Neural progenitor cell (in vitro differentiated cells): ENCODE data around the gene NFKBIL1. TPM values are rescaled to one million over a fixed set of nuclear protein-coding genes. Genes with fewer than 3 reads are reported as not detected.
"Not testable (repeated sequence)": the region's sequence is repeated elsewhere in the genome, so short reads cannot be mapped to it uniquely, and the experiment has no call there.

ENCODE experiments used
- DNase-seq: peaks from one replicate; pipeline ENCODE4 v3.0.0-alpha.2; 2016; ENCODE audit warnings: low spot score
- H2AFZ ChIP-seq: fragments of 200-600 bp; sonication (generic); replicated peaks from 2 replicates; pipeline ENCODE4 v1.6.1; 2016; ENCODE audit warnings: antibody characterized with exemption
- H3F3A ChIP-seq: fragments of 200-600 bp; sonication (generic); 2 replicates; pipeline ENCODE4 v1.6.1; 2016; ENCODE audit warnings: antibody characterized with exemption, low read depth
- H3K27ac ChIP-seq: fragments of 200-600 bp; sonication (generic); 2 replicates; pipeline ENCODE4 v1.5.1; 2016; ENCODE audit warnings: mild to moderate bottlenecking
- H3K27me3 ChIP-seq: fragments of 200-600 bp; sonication (generic); 2 replicates; pipeline ENCODE4 v1.6.1; 2016; ENCODE audit warnings: mild to moderate bottlenecking, moderate library complexity
- H3K36me3 ChIP-seq: fragments of 200-600 bp; sonication (generic); 2 replicates; pipeline ENCODE4 v1.5.1; 2016
- H3K4me1 ChIP-seq: fragments of 200-600 bp; sonication (generic); 2 replicates; pipeline ENCODE4 v1.6.1; 2016; ENCODE audit warnings: mixed run types
- H3K4me2 ChIP-seq: fragments of 200-600 bp; sonication (generic); 2 replicates; pipeline ENCODE4 v1.6.1; 2016
- H3K4me3 ChIP-seq: fragments of 200-600 bp; sonication (generic); 2 replicates; pipeline ENCODE4 v1.5.1; 2016
- H3K79me2 ChIP-seq: fragments of 200-600 bp; sonication (generic); 2 replicates; pipeline ENCODE4 v1.6.1; 2016; ENCODE audit warnings: low read depth
- H3K9ac ChIP-seq: fragments of 200-600 bp; sonication (generic); 2 replicates; pipeline ENCODE4 v1.6.1; 2016
- H3K9me3 ChIP-seq: fragments of 200-600 bp; sonication (generic); 2 replicates; pipeline ENCODE4 v1.5.1; 2016; ENCODE audit warnings: low read depth
- H4K20me1 ChIP-seq: fragments of 200-600 bp; sonication (generic); 2 replicates; pipeline ENCODE4 v1.6.1; 2016; ENCODE audit warnings: low read depth
- H3K27ac Mint-ChIP-seq: 3 replicates; pipeline ENCODE4 v1.8.0; 2021; ENCODE audit warnings: mixed read lengths
- H3K27me3 Mint-ChIP-seq: 2 replicates; pipeline ENCODE4 v1.8.0; 2022; ENCODE audit warnings: low read depth, mild to moderate bottlenecking, inconsistent platforms, moderate library complexity, mixed read lengths; ENCODE audit not compliant: insufficient read depth
- H3K36me3 Mint-ChIP-seq: 3 replicates; pipeline ENCODE4 v1.8.0; 2021; ENCODE audit warnings: mixed read lengths
- H3K4me1 Mint-ChIP-seq: 3 replicates; pipeline ENCODE4 v1.8.0; 2021; ENCODE audit warnings: mixed read lengths
- H3K4me3 Mint-ChIP-seq: 3 replicates; pipeline ENCODE4 v1.8.0; 2021; ENCODE audit warnings: mild to moderate bottlenecking, moderate library complexity, mixed read lengths
- H3K9me3 Mint-ChIP-seq: 3 replicates; pipeline ENCODE4 v1.8.0; 2020; ENCODE audit warnings: mixed read lengths
- EZH2 ChIP-seq: fragments of 200-600 bp; sonication (generic); IDR thresholded peaks from 2 replicates; pipeline ENCODE4 v1.6.1; 2017; ENCODE audit warnings: antibody characterized with exemption, mild to moderate bottlenecking, moderate library complexity
- EZH2phosphoT487 ChIP-seq: fragments of 200-600 bp; sonication (generic); IDR thresholded peaks from 2 replicates; pipeline ENCODE4 v1.6.1; 2017; ENCODE audit warnings: antibody characterized with exemption
- total RNA-seq: library from RNA; depleted of rRNA; stranded (reverse); fragments of >200 nt; gene quantifications from 2 replicates; pipeline ENCODE4 v1.2.3, GENCODE V29; 2015; ENCODE audit warnings: low replicate concordance
- TF ChIP-seq, protein P1 (sequence below): fragments of 200-600 bp; sonication (generic); IDR thresholded peaks from 2 replicates; pipeline ENCODE4 v1.5.1; 2017; ENCODE audit warnings: antibody characterized with exemption, mild to moderate bottlenecking

The NFKBIL1 gene, protein sequence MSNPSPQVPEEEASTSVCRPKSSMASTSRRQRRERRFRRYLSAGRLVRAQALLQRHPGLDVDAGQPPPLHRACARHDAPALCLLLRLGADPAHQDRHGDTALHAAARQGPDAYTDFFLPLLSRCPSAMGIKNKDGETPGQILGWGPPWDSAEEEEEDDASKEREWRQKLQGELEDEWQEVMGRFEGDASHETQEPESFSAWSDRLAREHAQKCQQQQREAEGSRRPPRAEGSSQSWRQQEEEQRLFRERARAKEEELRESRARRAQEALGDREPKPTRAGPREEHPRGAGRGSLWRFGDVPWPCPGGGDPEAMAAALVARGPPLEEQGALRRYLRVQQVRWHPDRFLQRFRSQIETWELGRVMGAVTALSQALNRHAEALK
- total RNA-seq = 8.6 and 30.3 TPM in 2 replicates

DNA sequence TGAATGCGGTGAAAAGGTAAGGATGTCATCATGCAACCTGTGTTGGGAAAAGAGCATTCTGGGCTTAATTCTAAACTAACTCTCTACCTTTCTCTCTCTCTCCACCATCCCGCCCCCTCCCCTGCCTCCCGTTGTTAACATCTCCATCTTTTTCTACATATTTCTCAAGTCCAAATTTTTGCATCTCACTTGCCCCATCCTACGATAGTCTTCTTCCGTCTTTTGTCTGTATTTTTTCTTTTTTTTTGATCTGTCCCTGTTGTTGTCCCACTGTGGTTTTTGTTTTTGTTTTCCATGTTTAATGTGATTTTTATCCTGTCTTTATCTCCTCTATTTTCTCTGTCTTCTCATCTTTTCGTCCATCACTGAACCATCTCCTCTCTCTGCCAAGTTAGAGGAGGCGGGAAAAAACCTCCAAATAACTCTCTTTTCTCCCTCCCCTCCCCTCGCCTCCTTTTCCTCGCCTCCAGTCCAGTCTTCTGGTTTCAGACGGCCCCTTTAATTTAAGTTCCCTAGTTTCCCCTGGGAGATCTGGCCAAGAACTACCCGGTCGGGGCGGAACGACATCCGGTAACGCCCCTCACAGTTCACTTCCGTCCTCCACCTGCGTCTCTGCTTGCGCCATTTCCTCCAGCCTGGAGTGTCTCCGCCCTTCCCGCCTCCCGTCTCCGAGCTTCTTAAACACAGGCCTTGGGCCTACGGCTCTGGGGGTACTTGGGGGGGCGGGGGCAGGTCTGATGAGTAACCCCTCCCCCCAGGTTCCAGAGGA, at the start of gene NFKBIL1:
Gene NFKBIL1 (plus strand): TSS at position 651 of the 769 bp plus-strand sequence. CDS start 87 bp downstream, at position 738.
- peak; percentile 96 for DNase-seq
- H3K4me1 ChIP-seq = peaks cover 16% of the 10 kb centered on the region
- peak within 1 kb of the TSS; percentile 84 for H3K9ac ChIP-seq
- H2AFZ ChIP-seq = peak within 1 kb of the TSS; percentile 35
- peaks cover 2% of the 10 kb centered on the region for H3K27me3 Mint-ChIP-seq
- peak within 1 kb of the TSS; percentile 51 for H3K4me3 ChIP-seq
- H3K4me1 Mint-ChIP-seq = peaks cover 45% of the 10 kb centered on the region
- peaks cover 48% of the 10 kb centered on the region for H3F3A ChIP-seq
- no peaks in the 10 kb centered on the region for H3K9me3 ChIP-seq
- peak within 1 kb of the TSS; percentile 88 for H3K4me3 Mint-ChIP-seq
- H3K36me3 Mint-ChIP-seq = peaks cover 12% of the 10 kb centered on the region
- H3K79me2 ChIP-seq = peaks cover 37% of the 10 kb centered on the region
- no peaks in the 10 kb centered on the region for H3K36me3 ChIP-seq
- H3K27me3 ChIP-seq = no peaks in the 10 kb centered on the region
- H3K27ac Mint-ChIP-seq = peak within 1 kb of the TSS; percentile 72
- H3K9me3 Mint-ChIP-seq = no peaks in the 10 kb centered on the region
- no peaks in the 10 kb centered on the region for H4K20me1 ChIP-seq
- H3K27ac ChIP-seq = peak within 1 kb of the TSS; percentile 27
- peak within 1 kb of the TSS; percentile 79 for H3K4me2 ChIP-seq
- TF ChIP-seq EZH2 = no peak

DNA sequence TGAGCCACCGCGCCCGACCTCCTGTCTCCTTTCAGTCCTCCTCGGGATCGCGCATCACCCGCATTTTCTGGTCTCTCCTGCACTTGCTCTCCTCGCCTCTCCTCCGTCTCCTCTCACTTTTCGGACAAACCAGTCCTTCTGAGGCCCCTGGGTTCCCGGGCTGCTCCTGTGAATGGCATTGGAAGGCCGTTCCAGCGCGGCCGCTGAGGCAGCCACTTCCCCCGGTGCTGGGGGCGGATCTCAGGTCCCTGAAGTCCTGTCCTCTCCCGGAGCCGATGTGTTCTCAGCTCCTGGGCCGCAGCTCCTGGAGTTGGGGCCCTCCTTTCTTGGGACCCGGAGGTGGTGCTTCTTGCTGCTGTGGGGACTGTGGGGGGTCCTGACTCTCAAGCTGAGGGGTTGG, 48.7 kb upstream of the NFKBIL1 start:
- no peak overlapping the region for H3K27ac Mint-ChIP-seq
- peaks cover 58% of the 10 kb centered on the region for H3K27me3 ChIP-seq
- H3K9me3 Mint-ChIP-seq = peaks cover 7% of the 10 kb centered on the region

DNA sequence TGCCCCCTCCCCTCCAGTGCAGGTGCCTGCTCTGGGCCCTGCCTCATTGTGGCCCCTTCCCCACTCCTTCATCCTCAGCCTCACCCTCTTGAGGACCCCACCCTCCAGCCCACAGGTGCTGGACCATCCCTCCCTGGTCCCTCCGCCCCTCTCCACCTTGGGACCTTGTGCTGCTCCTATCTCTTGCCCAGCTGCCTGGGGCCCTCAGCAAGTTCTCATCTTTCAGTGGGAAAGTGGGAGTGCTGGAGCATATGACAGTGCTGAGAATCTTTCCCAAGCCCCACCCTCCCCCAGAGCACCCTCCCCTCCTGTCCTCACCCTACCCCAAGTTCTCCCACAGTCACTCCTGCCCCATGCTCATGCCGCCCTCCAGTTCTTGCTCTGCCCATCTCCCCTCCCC, 47.8 kb upstream of the NFKBIL1 start:
- peaks cover 15% of the 10 kb centered on the region for H3K79me2 ChIP-seq
- not testable (repeated sequence) for DNase-seq, H3K4me1 ChIP-seq, H3K36me3 ChIP-seq, H3K9me3 ChIP-seq, H3K27ac Mint-ChIP-seq, H3K27ac ChIP-seq, H3K9me3 Mint-ChIP-seq, H3K36me3 Mint-ChIP-seq, H2AFZ ChIP-seq, H3K9ac ChIP-seq, H3K4me3 ChIP-seq, H4K20me1 ChIP-seq
- peaks cover 49% of the 10 kb centered on the region for H3K27me3 ChIP-seq
- peak overlapping the region; percentile 83 for H3K4me2 ChIP-seq
- Mint-ChIP-seq H3K4me3 (peak overlapping the region; percentile 50), H3K4me1 (peaks cover 24% of the 10 kb centered on the region), H3K27me3 (peaks cover 71% of the 10 kb centered on the region)
- H3F3A ChIP-seq = peaks cover 16% of the 10 kb centered on the region

More for the DNA sequence above, 48.7 kb upstream of the NFKBIL1 start:
- H3K36me3 Mint-ChIP-seq = no peaks in the 10 kb centered on the region
- no peaks in the 10 kb centered on the region for H4K20me1 ChIP-seq
- no peaks in the 10 kb centered on the region for H3K9me3 ChIP-seq
- H3K36me3 ChIP-seq = no peaks in the 10 kb centered on the region
- H3K4me1 ChIP-seq = no peaks in the 10 kb centered on the region
- peak overlapping the region; percentile 22 for H2AFZ ChIP-seq
- peaks cover 80% of the 10 kb centered on the region for H3K27me3 Mint-ChIP-seq
- peak overlapping the region; percentile 83 for H3K4me2 ChIP-seq
- peak overlapping the region; percentile 63 for H3K4me3 ChIP-seq
- H3K79me2 ChIP-seq = peaks cover 15% of the 10 kb centered on the region
- H3K9ac ChIP-seq = no peak overlapping the region
- peak overlapping the region; percentile 79 for H3K4me3 Mint-ChIP-seq
- no peak overlapping the region for H3K27ac ChIP-seq
- H3K4me1 Mint-ChIP-seq = peaks cover 28% of the 10 kb centered on the region
- peaks cover 17% of the 10 kb centered on the region for H3F3A ChIP-seq
- TF ChIP-seq EZH2phosphoT487 = peak; percentile 28
- TF ChIP-seq EZH2 = no peak
- peak; percentile 56 for DNase-seq

DNA sequence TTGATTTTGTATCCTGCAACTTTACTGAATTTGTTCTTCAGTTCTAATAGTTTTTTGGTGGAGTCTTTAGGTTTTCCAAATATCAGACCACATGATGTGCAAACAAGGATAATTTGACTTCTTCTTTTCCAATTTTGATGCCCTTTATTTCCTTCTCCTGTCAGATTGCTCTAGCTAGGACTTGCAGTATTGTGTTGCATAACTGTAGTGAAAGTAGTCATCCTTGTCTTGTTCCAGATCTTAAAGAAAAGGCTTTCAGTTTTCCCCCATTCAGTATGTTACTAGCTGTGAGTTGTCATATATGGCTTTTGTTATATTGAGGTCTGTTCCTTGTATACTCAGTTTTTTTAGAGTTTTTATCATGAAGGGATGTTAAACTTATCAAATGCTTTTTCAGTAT, 44.8 kb upstream of the NFKBIL1 start:
- H3K36me3 ChIP-seq = no peaks in the 10 kb centered on the region
- no peak overlapping the region for H3K4me3 ChIP-seq
- H3K27ac ChIP-seq = no peak overlapping the region
- no peak overlapping the region for H3K27ac Mint-ChIP-seq
- no peak for DNase-seq
- H3K9me3 Mint-ChIP-seq = peaks cover 7% of the 10 kb centered on the region
- H3K4me3 Mint-ChIP-seq = no peak overlapping the region
- no peaks in the 10 kb centered on the region for H3K4me1 ChIP-seq
- no peaks in the 10 kb centered on the region for H4K20me1 ChIP-seq
- TF ChIP-seq EZH2phosphoT487 = no peak
- TF ChIP-seq EZH2 = no peak
- TF ChIP-seq, protein P1, sequence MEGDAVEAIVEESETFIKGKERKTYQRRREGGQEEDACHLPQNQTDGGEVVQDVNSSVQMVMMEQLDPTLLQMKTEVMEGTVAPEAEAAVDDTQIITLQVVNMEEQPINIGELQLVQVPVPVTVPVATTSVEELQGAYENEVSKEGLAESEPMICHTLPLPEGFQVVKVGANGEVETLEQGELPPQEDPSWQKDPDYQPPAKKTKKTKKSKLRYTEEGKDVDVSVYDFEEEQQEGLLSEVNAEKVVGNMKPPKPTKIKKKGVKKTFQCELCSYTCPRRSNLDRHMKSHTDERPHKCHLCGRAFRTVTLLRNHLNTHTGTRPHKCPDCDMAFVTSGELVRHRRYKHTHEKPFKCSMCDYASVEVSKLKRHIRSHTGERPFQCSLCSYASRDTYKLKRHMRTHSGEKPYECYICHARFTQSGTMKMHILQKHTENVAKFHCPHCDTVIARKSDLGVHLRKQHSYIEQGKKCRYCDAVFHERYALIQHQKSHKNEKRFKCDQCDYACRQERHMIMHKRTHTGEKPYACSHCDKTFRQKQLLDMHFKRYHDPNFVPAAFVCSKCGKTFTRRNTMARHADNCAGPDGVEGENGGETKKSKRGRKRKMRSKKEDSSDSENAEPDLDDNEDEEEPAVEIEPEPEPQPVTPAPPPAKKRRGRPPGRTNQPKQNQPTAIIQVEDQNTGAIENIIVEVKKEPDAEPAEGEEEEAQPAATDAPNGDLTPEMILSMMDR = no peak
- H2AFZ ChIP-seq = no peak overlapping the region
- H3F3A ChIP-seq = peaks cover 10% of the 10 kb centered on the region
- no peak overlapping the region for H3K9ac ChIP-seq
- H3K9me3 ChIP-seq = no peaks in the 10 kb centered on the region
- H3K79me2 ChIP-seq = peaks cover 15% of the 10 kb centered on the region
- H3K4me2 ChIP-seq = no peak overlapping the region
- H3K4me1 Mint-ChIP-seq = peaks cover 7% of the 10 kb centered on the region
- H3K27me3 Mint-ChIP-seq = peaks cover 49% of the 10 kb centered on the region
- peaks cover 19% of the 10 kb centered on the region for H3K27me3 ChIP-seq
- no peaks in the 10 kb centered on the region for H3K36me3 Mint-ChIP-seq

DNA sequence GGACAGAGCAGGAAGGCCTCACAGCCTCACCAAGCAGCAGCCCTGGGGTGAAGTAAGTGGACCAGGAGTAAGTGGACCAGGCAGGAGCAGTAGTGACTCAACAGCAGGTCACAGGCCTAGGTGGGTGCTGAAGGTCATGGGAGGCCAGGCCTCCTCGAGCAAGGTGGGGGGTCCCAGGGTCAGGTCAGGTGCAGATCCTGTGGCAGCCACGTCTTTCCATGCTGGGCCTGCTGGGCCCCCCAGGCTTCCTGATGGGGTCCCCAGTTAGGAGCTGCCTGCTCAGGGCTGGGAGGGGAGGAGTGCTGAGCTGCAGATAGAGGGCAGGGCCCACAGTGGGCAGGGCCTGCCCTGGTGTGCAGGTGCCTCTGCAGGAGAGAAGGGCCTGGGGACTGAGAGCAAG, 38.4 kb upstream of the NFKBIL1 start:
- H3K4me1 Mint-ChIP-seq, H3K9ac ChIP-seq: not testable (repeated sequence)

More for the DNA sequence above, 38.4 kb upstream of the NFKBIL1 start:
- H3K27ac ChIP-seq, H3F3A ChIP-seq, H3K4me2 ChIP-seq, H3K36me3 Mint-ChIP-seq, H2AFZ ChIP-seq, H3K4me3 ChIP-seq, H3K36me3 ChIP-seq, H4K20me1 ChIP-seq, H3K79me2 ChIP-seq, H3K9me3 Mint-ChIP-seq, H3K4me3 Mint-ChIP-seq, H3K27me3 ChIP-seq, H3K4me1 ChIP-seq, DNase-seq, H3K27ac Mint-ChIP-seq, H3K9me3 ChIP-seq: not testable (repeated sequence)
- peaks cover 13% of the 10 kb centered on the region for H3K27me3 Mint-ChIP-seq
